HCT116 (cell line): Measurements from ENCODE around the gene CD19.

Experiments used
- EGR1 ChIP-seq: IDR thresholded peaks from 2 replicates; pipeline ENCODE4 v1.6.1; 2012; ENCODE audit warnings: low read depth
- EZH2phosphoT487 ChIP-seq: fragments of 200-600 bp; IDR thresholded peaks from 2 replicates; pipeline ENCODE4 v1.6.1; 2018; ENCODE audit warnings: antibody characterized with exemption, borderline replicate concordance
- POLR2A ChIP-seq: IDR thresholded peaks from 2 replicates; pipeline ENCODE4 v1.7.0; 2011; ENCODE audit warnings: borderline replicate concordance; ENCODE audit not compliant: insufficient read depth, insufficient read length; ENCODE audit errors: extremely low read depth
- YY1 ChIP-seq: IDR thresholded peaks from 2 replicates; pipeline ENCODE4 v1.6.1; 2011; ENCODE audit warnings: low read length, low read depth, moderate library complexity, mild to moderate bottlenecking; ENCODE audit not compliant: insufficient replicate concordance; ENCODE audit errors: extremely low read depth
- TF ChIP-seq, protein P1 (sequence below), 3 experiments: fragments of 200-600 bp in 1 of 3; sonication (generic) in 1 of 3; IDR thresholded peaks in 2 of 3; conservative IDR thresholded peaks in 1 of 3; 2 replicates each; pipeline ENCODE4 v1.5.1; 2012 to 2017; ENCODE audit warnings: low read depth in 2 of 3, low read length in 2 of 3, antibody characterized with exemption in 1 of 3, borderline replicate concordance in 1 of 3, control low read depth in 1 of 3, mild to moderate bottlenecking in 1 of 3, mixed read lengths in 1 of 3, mixed run types in 1 of 3, moderate library complexity in 1 of 3; ENCODE audit not compliant: insufficient read depth in 1 of 3

GRCh38 chr16:28933171-28933570 is 1.4 kb downstream of the CD19 start:
- TF ChIP-seq, protein P1, sequence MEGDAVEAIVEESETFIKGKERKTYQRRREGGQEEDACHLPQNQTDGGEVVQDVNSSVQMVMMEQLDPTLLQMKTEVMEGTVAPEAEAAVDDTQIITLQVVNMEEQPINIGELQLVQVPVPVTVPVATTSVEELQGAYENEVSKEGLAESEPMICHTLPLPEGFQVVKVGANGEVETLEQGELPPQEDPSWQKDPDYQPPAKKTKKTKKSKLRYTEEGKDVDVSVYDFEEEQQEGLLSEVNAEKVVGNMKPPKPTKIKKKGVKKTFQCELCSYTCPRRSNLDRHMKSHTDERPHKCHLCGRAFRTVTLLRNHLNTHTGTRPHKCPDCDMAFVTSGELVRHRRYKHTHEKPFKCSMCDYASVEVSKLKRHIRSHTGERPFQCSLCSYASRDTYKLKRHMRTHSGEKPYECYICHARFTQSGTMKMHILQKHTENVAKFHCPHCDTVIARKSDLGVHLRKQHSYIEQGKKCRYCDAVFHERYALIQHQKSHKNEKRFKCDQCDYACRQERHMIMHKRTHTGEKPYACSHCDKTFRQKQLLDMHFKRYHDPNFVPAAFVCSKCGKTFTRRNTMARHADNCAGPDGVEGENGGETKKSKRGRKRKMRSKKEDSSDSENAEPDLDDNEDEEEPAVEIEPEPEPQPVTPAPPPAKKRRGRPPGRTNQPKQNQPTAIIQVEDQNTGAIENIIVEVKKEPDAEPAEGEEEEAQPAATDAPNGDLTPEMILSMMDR (IDR thresholded peaks at IDR 0.05 in 2 of 3, conservative IDR thresholded peaks at IDR 0.05 in 1 of 3; ENCODE audit: borderline replicate concordance in 1 of 3, insufficient read depth in 1 of 3, low read depth in 2 of 3, low read length in 2 of 3), result no peak
- no peak for TF ChIP-seq POLR2A
- no peak for TF ChIP-seq EGR1
- no peak for TF ChIP-seq YY1
- TF ChIP-seq EZH2phosphoT487, result no peak
